HG02678 (cell line): ENCODE measurements around the gene NDC80.
"Not testable (repeated sequence)": the region's sequence is repeated elsewhere in the genome, so short reads cannot be mapped to it uniquely, and the experiment has no call there.

Experiments
- ATAC-seq: cut with Tn5 transposase; IDR thresholded peaks from one replicate; pipeline ENCODE4 v1.9.1; 2021; ENCODE audit warnings: mild to moderate bottlenecking, moderate library complexity; ENCODE audit not compliant: unreplicated experiment

Gene NDC80

DNA sequence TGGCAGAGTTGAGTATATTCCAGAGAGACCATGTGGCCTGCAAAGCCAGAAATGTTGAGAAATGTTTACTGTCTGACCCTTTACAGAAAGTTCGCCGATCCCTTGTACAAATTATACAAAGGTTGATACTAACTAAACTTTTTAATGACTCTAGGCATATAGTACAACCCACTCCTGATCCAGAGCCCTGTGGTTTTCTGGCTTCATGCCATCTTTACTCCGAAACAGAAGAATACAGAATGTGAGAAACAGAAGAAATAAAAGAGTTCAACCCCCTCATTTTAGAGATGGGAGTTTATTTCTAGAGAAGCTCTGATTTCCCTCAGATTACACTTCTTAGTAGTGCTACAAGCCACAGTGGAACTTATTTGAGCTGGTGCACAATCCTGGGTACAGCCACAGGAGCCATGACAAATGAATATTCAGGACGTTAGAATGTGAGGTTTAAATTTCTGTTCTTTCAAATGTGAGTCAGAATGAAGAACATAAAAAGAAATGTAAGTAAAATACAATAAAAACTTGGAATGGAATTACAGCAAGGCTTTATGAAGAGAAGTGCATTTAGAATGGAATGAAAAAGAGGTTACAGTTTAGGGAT is 46.1 kb downstream of the NDC80 start:
- ATAC-seq = no peak

DNA sequence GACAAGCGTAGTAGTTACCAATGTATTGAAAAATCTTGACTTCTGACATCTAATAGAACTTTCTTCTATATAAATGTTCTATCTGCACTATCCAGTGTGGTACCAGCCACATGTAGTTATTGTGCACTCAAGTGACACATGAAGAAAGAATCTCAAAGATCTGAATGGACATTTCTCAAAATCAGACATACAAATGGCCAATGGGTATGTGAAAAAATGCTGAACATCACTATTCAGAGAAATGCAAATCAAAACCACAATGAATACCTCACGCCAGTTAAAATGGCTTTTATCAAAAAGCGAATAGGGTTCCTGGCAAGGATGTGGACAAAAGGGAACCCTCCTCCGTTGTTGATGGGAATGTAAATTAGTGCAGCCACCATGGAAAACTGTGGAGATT is 46.7 kb downstream of the NDC80 start:
- ATAC-seq = no peak

DNA sequence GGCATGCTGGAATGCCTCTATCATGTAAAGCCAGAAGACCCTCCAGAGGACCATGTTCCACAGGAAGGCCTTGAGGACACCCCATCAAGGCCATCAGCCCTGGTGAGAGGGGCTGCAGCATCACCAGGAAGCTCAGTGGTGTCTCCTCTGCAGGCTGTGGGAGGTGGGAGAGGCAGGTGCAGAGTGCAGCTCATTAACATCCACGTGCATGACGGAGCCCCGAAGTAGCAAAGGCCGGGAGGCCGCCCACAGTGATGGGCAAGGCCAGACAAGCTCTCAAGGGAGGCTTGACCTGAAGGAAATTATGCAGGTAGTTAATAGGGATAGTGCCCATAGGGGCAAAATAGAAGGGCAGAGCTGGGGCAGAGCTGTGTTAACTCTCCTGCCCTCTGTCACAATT is 53.9 kb downstream of the NDC80 start:
- no peak for ATAC-seq

DNA sequence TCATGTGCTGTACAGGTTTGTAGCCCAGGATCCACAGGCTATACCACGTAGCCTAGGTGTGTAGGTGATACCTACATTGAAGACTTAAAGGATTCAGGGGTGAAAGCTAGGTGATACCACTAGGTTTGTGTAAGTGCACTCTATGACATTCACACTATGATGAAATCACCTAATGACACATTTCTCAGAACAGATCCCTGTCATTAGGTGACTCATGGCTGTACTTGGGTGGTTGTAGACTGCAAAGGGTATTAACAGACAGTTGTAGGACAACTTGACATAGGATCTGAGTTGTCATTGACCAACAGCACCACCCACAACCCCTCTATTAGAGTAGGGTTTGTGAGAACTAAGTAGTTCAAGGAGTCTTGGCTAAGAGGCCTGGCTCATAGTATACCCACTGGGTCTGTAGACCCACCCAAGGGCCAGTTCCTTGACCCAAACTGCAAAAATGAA is 56.5 kb downstream of the NDC80 start:
- no peak for ATAC-seq

DNA sequence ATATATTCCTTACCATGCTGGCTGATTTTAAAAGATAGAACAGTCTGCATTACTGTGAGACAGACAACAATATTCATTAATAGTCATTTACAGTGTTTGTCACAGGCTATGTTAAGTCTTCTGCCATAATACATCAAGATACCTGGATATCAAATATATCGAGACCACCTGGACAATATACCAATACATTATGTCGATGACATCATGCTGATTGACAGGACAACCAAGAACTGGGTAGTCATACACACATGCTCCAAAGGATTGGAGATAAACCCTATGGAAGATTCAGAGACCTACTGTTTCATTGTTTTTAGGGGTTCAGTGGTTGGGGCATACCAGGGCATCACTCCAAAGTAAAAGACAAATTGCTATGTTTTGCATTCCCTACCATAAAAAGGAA is 57.6 kb downstream of the NDC80 start:
- no peak for ATAC-seq

DNA sequence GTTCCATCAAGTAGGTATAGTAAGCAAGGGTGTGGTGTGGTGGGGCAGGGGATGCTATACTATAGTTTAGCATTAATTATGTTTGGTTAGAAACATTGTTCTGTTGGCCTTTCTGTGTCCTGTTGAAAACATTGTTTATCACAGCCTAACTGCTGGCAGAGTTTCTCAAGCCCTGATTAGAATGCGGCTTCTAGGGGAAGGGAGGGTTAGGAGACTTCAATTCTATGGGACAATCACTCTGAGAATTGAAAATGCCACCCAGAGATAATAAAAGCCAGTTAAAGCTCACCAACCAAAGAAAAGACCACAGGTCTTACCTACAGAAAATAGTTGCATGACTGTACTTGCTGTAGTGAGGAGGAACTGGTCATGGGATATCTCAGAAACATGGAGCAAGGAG is 64.2 kb downstream of the NDC80 start:
- no peak for ATAC-seq

DNA sequence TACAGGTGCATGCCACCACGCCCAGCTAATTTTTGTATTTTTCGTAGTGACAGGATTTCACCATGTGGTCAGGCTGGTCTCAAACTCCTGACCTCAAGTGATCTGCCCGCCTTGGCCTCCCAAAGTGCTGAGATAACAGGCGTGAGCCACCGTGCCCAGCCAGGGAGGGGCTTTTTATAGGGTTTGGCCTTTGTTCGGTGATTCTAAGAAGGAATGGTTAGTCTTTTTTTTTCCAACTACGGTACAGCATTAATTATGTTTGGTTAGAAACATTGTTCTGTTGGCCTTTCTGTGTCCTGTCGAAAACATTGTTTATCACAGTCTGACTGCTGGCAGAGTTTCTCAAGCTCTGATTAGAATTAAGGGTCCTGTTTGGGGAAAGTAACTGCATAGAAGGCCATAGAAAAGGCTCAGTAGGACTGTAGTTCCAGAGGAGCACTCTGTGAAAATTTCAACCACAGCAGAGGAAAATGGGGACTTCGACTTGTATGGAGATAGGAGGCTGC is 64.8 kb downstream of the NDC80 start:
- peak; percentile 15 for ATAC-seq

DNA sequence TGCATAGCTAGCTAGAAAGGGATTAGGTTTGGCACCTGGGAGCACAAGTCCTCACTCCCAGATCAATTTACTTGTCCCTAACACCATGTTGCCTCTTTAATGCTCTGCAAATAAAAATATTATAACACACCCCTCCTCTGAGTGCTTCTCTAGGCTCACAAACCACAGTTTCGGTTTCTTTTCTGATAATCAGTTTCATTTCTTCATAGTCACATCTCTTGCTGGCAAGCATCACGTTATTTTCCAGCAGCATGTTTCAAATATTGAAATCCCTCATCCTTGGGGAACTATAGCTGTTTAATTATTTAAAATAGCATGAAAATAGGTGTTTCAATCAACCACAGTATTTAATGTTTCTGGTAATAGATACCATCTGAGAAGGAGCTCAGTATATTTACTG is 70.3 kb downstream of the NDC80 start:
- ATAC-seq = peak; percentile 75

DNA sequence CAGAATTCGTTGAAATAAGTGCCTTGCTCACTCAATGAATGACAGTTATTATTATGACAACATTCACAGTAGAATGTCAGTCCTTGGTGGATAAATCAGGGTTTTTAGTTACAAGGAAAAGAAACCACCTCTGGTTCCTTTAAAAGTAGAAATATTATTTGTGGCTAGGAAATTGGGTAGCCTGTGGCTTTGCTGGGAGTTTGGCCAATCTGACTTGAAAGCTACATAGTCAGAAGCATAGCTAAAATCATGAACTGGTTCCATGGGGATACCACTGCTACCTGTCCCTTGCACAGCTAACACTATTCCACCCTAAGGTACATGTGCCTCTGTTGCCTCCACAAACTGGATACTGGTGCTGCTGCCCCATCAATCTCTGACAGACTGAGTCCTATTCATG is 71.4 kb downstream of the NDC80 start:
- ATAC-seq = no peak

DNA sequence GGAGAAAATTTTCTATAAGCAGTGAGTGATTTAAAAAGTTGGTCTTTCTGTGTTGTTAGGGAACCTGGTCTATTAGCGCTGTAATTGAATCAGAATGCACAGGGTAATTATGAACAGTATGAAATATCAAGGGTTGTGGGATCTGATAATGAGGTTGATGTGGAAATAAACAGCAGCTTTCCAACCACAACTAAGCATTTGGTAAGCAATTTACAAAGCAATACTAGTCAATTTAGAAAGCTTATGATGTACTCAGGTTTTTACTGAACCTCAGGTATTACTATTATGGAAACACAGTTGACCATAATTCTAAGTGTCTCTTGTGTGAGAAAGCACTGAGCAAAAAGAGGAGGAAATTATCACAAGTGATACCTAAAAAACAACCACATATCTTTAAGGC is 73.2 kb downstream of the NDC80 start:
- ATAC-seq = no peak

DNA sequence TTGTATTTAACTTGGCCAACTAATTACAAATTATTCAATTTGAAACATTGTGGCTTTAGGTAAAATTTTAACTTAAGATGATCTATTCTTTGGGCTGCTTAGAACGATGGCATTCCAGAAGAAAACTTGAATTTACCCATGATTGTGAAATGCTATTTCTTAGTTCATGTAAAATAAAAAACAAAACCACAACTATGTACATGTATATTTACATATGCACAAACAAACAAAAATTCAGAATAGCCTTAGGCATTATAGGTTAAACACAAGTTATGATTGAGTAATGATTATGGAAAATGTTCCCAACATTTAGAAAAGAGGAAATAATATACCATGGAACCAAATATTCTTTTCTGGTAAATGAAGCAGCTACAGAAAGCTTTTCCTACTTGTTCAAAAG is 80.6 kb downstream of the NDC80 start:
- ATAC-seq = no peak

DNA sequence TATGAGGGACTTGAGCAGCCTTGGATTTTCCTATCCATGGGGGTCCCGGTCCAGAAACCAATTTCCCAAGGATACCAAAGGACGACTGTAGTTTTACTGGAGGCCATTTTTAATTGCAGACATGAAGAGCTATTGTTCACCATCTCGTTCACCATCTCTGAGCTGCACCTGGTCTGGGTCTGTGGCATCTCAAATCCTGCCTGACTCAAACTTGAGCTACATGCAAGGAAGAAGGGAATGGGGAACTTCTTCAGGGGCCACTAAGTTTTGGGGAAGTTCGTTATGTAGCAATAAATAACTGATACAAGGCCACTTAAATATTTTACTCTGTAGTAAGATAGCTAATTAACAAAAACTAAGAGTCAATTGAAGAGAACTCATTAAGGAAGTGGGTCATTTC is 82.1 kb downstream of the NDC80 start:
- no peak for ATAC-seq

DNA sequence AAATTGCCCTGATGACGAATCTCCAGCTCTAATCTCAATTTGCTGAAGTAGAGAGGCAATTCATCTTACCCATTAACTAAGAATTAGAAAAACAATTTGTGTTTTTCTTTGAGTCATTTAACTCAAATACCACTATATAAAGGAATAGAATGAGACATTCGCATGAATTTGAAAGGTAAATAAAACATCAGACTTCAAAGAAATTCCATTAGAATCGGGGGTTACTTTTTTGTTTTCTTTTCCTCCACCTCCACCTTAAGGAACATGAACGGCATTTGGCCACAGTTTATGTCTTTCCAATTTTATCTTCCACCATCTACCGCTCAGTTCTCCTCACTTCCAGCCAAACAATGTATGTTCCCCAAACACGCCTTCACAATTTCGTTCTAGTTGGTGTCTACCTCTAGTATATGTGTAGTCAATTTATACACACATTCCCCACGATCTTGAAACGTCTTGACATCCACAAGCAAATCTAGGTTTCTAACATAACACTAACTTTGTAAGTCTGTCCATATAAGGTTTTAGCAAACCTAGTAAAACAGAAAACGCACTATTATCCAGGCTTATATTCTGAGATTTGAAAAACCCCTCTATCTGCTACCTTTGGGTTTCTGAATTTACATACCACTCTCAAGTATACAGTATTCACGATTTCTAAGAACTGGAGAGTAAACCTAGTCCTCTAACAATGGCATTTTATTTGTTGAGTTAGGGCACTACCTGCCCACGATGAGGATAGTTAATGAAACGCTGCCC is 83.0 kb downstream of the NDC80 start:
- no peak for ATAC-seq

DNA sequence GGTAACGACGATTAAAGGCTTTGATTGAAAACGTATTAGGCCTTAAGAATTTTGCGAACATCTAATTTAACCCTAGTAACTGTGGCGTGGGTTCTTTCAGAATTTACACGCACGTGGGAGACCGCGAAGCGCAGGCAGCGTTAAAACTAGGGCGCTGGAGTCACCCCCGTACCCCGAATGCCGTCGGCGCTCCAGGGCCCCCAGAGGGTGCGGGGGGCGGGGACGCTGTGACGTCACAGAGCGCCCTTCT is 83.5 kb downstream of the NDC80 start:
- ATAC-seq = peak; percentile 35

DNA sequence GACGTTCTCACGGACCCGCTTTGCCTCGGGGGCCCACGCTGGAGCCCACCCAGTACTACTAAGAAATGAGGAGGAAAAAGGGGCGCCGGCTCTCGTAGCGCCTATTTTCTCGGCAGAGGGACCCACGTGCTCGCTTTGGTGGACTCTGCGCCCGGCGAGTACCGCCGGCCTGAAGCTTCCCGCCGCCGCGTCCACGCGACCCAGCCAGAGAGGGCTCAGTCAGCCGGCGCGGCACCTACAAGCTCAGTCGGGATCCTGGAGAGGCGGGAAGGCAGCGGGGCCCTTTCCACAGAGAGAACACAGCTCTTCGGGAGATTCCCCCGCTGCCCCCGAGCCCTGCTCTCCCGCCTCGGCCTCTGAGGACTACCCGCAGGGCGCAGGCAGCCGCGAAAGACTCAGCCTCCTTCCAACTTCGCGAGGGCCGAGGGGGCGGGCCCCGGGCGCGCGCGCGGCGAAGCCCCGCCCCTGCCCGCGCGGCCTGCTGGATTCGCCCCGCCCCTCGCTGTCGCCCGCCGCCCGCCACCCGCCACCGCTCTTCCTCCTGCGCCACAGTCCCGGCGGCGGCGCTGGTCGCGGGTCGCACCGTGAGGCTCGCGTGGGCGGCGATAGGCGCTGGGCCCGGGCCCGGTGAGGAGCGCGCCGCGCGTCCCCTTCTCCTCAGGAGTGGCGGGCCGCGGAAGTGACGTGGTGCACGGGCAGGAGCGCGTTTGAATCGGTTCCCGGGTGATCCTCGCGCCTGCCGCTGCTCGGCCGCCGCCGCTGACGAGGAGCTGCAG is 84.0 kb downstream of the NDC80 start, which contains the start of gene SMCHD1:
TSS of gene SMCHD1 (plus strand) at position 549 of the 776 bp plus-strand sequence. CDS start 350 bp downstream, outside the sequence.
- ATAC-seq = peak; percentile 67

DNA sequence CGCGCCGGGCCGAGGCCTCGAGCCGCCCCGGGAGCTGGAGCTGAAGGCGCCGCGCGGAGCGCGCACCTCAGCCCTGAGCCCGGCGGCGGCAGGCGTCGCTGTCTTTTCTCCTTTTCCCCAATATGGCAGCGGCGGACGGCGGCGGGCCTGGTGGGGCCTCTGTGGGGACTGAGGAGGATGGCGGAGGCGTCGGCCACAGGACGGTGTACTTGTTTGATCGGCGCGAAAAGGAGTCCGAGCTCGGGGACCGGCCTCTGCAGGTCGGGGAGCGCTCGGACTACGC is 84.5 kb downstream of the NDC80 start:
- ATAC-seq = no peak

DNA sequence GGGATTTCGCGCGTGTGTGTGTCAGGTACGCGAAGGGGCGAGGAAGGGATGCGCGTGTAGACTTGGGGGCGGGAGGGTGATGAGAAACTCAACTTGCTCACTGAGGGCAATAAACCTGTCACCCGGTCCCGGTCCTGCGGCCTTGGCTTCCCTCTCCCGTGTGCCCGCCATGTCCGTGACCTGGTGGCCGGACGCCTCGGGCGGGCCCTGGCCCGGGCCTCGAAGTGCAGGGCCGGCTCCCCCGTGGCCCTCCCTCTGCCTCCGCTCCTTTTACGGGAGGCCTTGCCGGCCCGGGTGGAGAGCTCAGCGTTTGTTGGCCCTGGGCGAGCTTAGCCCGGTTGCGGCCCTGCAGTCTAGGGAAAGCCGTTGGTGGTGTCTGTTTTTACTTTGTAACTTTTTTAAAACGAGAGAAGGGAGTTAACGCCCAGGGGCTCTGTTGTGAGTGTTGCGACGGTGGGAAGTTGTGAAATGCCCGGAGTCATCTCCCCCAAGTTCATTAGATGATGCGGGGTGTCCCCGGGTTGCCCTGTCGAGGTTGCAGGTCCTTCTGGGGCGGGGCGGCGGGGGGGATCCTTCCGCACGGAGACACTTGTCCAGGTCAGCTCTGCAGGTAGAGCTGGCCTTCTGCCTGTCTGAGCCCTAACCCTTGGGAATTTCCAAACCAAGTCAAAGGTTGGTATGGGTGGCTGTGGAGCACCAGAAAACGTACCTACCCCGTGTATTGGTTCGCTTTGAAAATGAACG is 85.1 kb downstream of the NDC80 start:
- peak; percentile 5 for ATAC-seq

DNA sequence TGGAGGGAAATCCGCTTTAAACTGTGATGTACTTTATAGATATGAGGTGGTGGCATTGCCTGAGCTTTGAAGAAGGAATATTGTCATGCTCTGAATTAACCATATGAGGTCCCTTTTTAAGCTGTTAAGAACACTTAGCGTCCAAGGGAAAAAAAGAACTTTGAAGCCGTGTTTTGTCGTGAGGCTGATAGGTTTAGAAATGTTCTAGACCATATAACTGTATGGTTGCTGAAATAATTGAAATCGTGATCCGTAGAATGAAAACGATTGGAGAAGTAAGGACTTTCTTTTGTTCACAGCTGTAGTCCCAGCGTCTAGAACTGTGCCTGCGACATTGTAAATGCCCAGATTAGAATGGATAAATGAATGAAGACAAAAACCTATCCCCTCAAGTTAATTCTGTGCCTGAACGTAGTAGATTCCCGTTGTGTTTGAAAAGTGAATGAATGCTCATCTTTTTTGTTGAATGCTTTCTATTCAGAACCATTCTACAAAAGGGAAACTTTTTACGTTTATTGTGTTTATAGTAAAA is 85.7 kb downstream of the NDC80 start:
- ATAC-seq = no peak

DNA sequence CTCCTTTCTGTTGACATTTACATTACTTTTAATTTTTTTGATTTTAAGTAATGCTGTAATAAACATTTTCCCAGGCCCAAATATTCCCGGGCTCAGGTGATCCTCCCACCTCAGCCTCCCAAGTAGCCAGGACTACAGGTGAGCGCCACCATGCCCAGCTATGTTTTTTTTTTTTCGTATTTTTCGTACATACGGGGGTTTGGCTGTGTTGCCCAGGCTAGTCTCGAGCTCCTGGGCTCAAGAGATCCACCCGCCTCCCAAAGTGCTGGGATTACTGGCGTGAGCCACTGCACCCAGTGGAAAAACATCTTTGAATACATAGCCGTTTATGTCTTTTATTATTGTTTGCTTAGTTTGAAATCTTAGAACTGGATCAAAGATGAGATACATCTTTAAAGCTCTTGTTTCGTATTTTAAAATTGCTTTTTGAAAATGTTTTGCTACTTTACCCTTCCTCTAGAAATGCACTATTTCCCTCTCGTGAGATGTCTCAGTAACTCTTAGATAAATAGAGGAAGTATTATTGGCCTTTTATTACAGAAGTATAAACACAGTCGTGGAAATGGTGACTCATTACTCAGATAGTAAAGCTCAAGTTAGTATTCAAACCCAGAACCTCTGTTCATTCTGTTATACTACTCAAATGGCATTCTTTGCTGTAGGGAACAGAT is 86.6 kb downstream of the NDC80 start:
- ATAC-seq = no peak

DNA sequence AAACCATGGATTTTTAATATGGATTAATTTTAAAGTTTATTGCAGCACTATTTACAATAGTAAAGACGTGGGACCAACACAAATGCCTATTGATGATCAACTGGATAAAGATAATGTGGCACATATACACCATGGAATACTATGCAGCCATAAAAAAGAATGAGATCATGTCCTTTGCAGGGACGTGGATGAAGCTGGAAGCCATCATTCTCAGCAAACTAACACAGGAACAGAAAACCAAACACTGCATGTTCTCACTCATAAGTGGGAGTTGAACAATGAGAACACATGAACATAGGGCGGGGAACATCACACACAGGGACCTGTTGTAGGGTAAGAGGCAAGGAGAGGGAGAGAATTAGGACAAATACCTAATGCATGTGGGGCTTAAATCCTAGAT is 89.5 kb downstream of the NDC80 start:
- not testable (repeated sequence) for ATAC-seq

DNA sequence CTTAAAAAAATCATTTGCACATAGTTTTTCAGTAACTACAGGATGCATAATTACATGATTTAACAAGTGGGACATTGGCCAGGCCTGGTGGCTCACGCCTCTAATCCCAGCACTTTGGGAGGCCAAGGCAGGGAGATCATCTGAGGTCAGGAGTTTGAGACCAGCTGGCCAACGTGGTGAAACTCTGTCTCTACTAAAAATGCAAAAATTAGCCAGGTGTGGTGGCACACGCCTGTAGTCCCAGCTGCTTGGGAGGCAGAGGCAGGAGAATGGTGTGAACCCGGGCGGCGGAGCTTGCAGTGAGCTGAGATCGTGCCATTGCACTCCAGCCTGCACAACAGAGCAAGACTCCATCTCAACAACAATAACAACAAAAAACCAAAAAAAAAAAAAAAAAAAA is 90.9 kb downstream of the NDC80 start:
- ATAC-seq = not testable (repeated sequence)
